Measurements from ENCODE around the gene SEMA6A.

SEMA6A gene

GRCh38 chr5:116465411-116465810 lies 109.2 kb downstream of the SEMA6A start:
- DNase-seq (ENCODE audit: low read depth in 3 of 3), result no peak

- DNase-seq (ENCODE audit: low read depth in 3 of 3), result no peak
Observed at GRCh38 chr5:116464144-116464708, 110.4 kb downstream of the SEMA6A start.

GRCh38 chr5:116462500-116462899 lies 112.1 kb downstream of the SEMA6A start:
- no peak for DNase-seq (ENCODE audit: low read depth in 3 of 3)

- DNase-seq (ENCODE audit: low read depth in 3 of 3), result no peak
Observed at GRCh38 chr5:116459301-116459700, 115.3 kb downstream of the SEMA6A start.

- DNase-seq (ENCODE audit: low read depth in 3 of 3), result no peak
Observed at GRCh38 chr5:116457062-116457461, 117.6 kb downstream of the SEMA6A start.

- no peak for DNase-seq (ENCODE audit: low read depth in 3 of 3)
Observed at GRCh38 chr5:116456036-116456435, 118.6 kb downstream of the SEMA6A start.

GRCh38 chr5:116455061-116455460 lies 119.6 kb downstream of the SEMA6A start:
- DNase-seq (ENCODE audit: low read depth in 3 of 3), result no peak

- DNase-seq (ENCODE audit: low read depth in 3 of 3), result no peak
Observed at GRCh38 chr5:116454417-116454927, 120.2 kb downstream of the SEMA6A start.

GRCh38 chr5:116453988-116454411 lies 120.6 kb downstream of the SEMA6A start:
- DNase-seq (ENCODE audit: low read depth in 3 of 3), result no peak

GRCh38 chr5:116452774-116453368 lies 121.8 kb downstream of the SEMA6A start:
- no peak for DNase-seq (ENCODE audit: low read depth in 3 of 3)

- DNase-seq (ENCODE audit: low read depth in 3 of 3), result no peak
Observed at GRCh38 chr5:116451905-116452450, 122.6 kb downstream of the SEMA6A start.

- no peak for DNase-seq (ENCODE audit: low read depth in 3 of 3)
Observed at GRCh38 chr5:116451066-116451465, 123.6 kb downstream of the SEMA6A start.

- no peak for DNase-seq (ENCODE audit: low read depth in 3 of 3)
Observed at GRCh38 chr5:116449458-116449857, 125.2 kb downstream of the SEMA6A start.

GRCh38 chr5:116448870-116449427 lies 125.7 kb downstream of the SEMA6A start:
- no peak for DNase-seq (ENCODE audit: low read depth in 3 of 3)

- no peak for DNase-seq (ENCODE audit: low read depth in 3 of 3)
Observed at GRCh38 chr5:116448450-116448849, 126.2 kb downstream of the SEMA6A start.

GRCh38 chr5:116446356-116447005 lies 128.1 kb downstream of the SEMA6A start:
- no peak for DNase-seq (ENCODE audit: low read depth in 3 of 3)

- no peak for DNase-seq (ENCODE audit: low read depth in 3 of 3)
Observed at GRCh38 chr5:116445311-116445710, 129.3 kb downstream of the SEMA6A start.

GRCh38 chr5:116444373-116445295 lies 130.0 kb downstream of the SEMA6A start:
- no peak for DNase-seq (ENCODE audit: low read depth in 3 of 3)

- no peak for DNase-seq (ENCODE audit: low read depth in 3 of 3)
Observed at GRCh38 chr5:116442931-116443551, 131.6 kb downstream of the SEMA6A start.

- no peak for DNase-seq (ENCODE audit: low read depth in 3 of 3)
Observed at GRCh38 chr5:116442095-116442534, 132.5 kb downstream of the SEMA6A start.

- DNase-seq (ENCODE audit: low read depth in 3 of 3), result no peak
Observed at GRCh38 chr5:116441223-116441622, 133.4 kb downstream of the SEMA6A start.

All from stimulated activated CD4-positive, alpha-beta T cell treated with anti-CD3 and anti-CD28 coated beads, TNF-alpha, amount 100 ng/mL, for 4 hours (primary cell).